ENCODE data around the gene ZNFX1.

Gene ZNFX1

DNA sequence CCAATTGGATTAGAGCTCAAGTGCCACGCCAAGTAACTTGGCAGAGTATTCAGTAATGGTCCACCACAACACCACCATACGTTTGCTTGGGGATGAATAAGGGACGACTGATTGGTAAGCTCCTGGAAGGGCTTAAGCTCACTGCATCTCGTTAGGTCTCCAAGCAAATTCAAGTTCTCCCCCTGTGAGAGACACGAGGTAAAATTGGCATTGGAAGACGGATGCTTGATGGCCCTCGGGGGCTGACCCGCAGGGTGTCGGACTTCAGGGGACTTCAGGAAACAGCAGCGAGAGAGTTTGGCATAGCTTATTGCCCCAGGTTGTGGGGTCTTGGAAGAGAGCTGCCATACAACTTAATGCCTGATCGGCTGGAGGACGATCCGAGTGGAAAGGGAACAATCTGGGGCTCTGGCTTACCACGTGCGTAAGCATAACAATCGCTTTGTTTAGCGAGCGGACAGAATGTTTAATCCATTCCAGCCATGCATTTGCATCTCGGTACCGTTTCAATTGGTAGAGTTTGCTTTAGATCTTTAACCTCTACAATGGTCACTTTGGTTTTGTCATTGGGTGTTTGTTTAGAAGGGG lies 4.8 kb upstream of the ZNFX1 start:
- Histone ChIP-seq H3K27me3 (ENCODE audit: insufficient read depth, low read length) (no peaks in the 10 kb centered on the region), H2AFZ (ENCODE audit: insufficient read depth, low read length, poor library complexity) (no peak overlapping the region), H2BK120ac (ENCODE audit: insufficient read depth, low read length, poor library complexity) (no peak overlapping the region), H3K9me3 (ENCODE audit: insufficient read depth, low read depth, low read length) (peaks cover 16% of the 10 kb centered on the region), H3K4me1 (ENCODE audit: control insufficient read depth in 1 of 2, insufficient read depth in 2 of 2, low read length in 2 of 2) (peaks cover 10 to 19% of the 10 kb centered on the region in 2 experiments), H3K79me1 (ENCODE audit: low read length) (peaks cover 10% of the 10 kb centered on the region), H2BK5ac (ENCODE audit: low read depth, low read length, poor library complexity) (no peak overlapping the region), H4K12ac (ENCODE audit: low read depth, low read length) (no peak overlapping the region), H2AK5ac (ENCODE audit: low read length) (no peak overlapping the region), H3K4me2 (ENCODE audit: low read length) (peak overlapping the region; percentile 23), H3K27ac (ENCODE audit: low read depth, low read length) (no peak overlapping the region), H4K91ac (ENCODE audit: low read depth, low read length) (no peak overlapping the region), H4K8ac (ENCODE audit: low read depth, low read length) (no peak overlapping the region), H3K18ac (ENCODE audit: low read length) (no peak overlapping the region), H3K79me2 (ENCODE audit: control insufficient read depth, insufficient read depth, low read length, poor library complexity) (peaks cover 24% of the 10 kb centered on the region), H3K23ac (ENCODE audit: low read length) (no peak overlapping the region), H3K4ac (ENCODE audit: low read depth, low read length) (peak overlapping the region; percentile 43), H3K14ac (ENCODE audit: low read length) (no peak overlapping the region), H3K9ac (ENCODE audit: low read length) (peak overlapping the region; percentile 30), H2BK12ac (ENCODE audit: low read length) (no peak overlapping the region), H3K36me3 (ENCODE audit: control insufficient read depth in 1 of 2, insufficient read depth in 2 of 2, low read length in 2 of 2) (peaks cover 34 to 74% of the 10 kb centered on the region in 2 experiments), H3K4me3 (ENCODE audit: low read depth, low read length) (no peak overlapping the region)
- no CpG with 5 or more reads among the region's 20 CpGs for WGBS (ENCODE audit: extremely low coverage, insufficient coverage, insufficient read length)
- DNase-seq, result peak in 1 of 2 donors; percentile 10

DNA sequence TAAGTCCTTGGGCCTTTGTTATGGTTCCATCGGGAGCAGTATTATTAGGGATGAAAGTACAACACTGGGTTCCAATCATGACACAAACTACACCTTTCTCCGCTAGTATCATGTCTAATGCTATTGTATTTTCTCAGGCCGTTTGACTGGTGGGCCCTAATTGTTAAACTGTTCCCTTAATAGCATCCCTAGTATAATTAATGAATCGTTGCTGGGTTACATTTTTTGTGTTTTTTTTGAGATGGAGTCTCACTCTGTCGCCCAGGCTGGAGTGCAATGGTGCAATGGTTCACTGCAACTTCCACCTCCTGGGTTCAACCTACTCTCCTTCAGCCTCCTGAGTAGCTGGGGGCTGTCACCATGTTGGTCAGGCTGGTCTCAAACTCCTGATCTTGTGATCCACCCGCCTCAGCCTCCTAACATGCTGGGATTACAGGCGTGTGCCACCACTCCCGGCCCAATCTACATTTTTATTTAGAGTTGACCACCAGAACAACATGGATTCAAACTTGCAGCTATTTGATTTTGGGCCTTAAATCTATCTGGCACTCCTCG lies 4.1 kb upstream of the ZNFX1 start:
- no CpG with 5 or more reads among the region's 9 CpGs for WGBS (ENCODE audit: extremely low coverage, insufficient coverage, insufficient read length)
- no peak overlapping the region for H2AK5ac ChIP-seq (ENCODE audit: low read length)

DNA sequence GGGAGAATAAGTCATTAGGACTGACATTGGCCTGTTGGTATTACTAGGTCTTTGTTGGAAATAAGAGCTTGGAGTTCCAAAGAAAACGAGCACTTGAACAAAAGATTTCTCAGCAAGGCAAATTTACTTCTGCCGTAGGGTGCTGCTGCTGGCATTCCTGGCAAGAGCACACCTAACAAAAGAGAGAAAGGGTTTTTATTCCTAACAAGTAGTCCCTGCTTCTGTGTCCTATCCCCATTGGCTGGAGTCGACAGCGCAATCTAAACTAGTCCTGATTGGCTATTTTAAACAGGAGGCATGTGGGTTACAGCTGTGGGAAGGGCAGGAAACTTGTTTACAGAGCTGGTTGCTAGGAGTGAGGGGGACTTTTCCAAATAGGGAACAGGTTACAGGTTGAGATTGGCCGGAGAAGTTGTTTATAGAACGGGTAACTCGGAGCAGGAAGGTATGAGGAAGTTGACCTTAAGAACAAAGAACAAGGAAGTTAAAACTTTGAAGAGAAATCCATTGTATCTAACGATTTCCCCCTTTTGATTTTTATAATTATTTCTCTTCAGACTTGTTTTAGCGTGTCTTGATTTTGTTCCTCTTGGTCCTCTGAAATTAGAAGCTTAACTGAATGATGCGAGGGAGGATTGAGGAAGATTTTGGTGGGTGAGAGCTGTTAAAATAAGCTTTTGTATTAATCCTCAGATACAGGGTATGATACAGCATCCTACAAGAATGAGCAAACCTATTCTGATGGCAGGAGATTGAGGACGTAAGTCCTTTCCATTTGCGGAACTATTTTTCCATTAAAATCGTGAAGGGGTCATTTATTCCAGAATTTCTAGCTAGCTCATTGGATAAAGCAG lies 3.4 kb upstream of the ZNFX1 start:
- Histone ChIP-seq H2BK5ac (ENCODE audit: low read depth, low read length, poor library complexity) (no peak overlapping the region), H3K27me3 (ENCODE audit: insufficient read depth, low read length) (no peaks in the 10 kb centered on the region), H3K14ac (ENCODE audit: low read length) (no peak overlapping the region), H3K27ac (ENCODE audit: low read depth, low read length) (no peak overlapping the region), H2AK5ac (ENCODE audit: low read length) (no peak overlapping the region), H2BK12ac (ENCODE audit: low read length) (no peak overlapping the region), H4K91ac (ENCODE audit: low read depth, low read length) (no peak overlapping the region), H3K9ac (ENCODE audit: low read length) (no peak overlapping the region), H4K8ac (ENCODE audit: low read depth, low read length) (no peak overlapping the region), H3K9me3 (ENCODE audit: insufficient read depth, low read depth, low read length) (peaks cover 11% of the 10 kb centered on the region), H3K36me3 (ENCODE audit: control insufficient read depth in 1 of 2, insufficient read depth in 2 of 2, low read length in 2 of 2) (peaks cover 27 to 62% of the 10 kb centered on the region in 2 experiments), H3K18ac (ENCODE audit: low read length) (no peak overlapping the region), H3K79me2 (ENCODE audit: control insufficient read depth, insufficient read depth, low read length, poor library complexity) (peaks cover 30% of the 10 kb centered on the region), H3K4ac (ENCODE audit: low read depth, low read length) (peak overlapping the region; percentile 82), H4K12ac (ENCODE audit: low read depth, low read length) (no peak overlapping the region), H2AFZ (ENCODE audit: insufficient read depth, low read length, poor library complexity) (no peak overlapping the region), H3K4me2 (ENCODE audit: low read length) (peak overlapping the region; percentile 72), H3K4me1 (ENCODE audit: control insufficient read depth in 1 of 2, insufficient read depth in 2 of 2, low read length in 2 of 2) (peaks cover 4 to 16% of the 10 kb centered on the region in 2 experiments), H3K4me3 (ENCODE audit: low read depth, low read length) (no peak overlapping the region), H3K23ac (ENCODE audit: low read length) (no peak overlapping the region), H3K79me1 (ENCODE audit: low read length) (peaks cover 15% of the 10 kb centered on the region), H2BK120ac (ENCODE audit: insufficient read depth, low read length, poor library complexity) (no peak overlapping the region)
- no CpG with 5 or more reads among the region's 13 CpGs for WGBS (ENCODE audit: extremely low coverage, insufficient coverage, insufficient read length)
- DNase-seq, result peak; percentile 52 to 59

More for the DNA sequence above, 4.1 kb upstream of the ZNFX1 start:
- Histone ChIP-seq H4K12ac (ENCODE audit: low read depth, low read length) (no peak overlapping the region), H3K4ac (ENCODE audit: low read depth, low read length) (peak overlapping the region; percentile 1), H2AFZ (ENCODE audit: insufficient read depth, low read length, poor library complexity) (no peak overlapping the region), H3K4me2 (ENCODE audit: low read length) (peak overlapping the region; percentile 49), H3K4me3 (ENCODE audit: low read depth, low read length) (no peak overlapping the region), H3K9ac (ENCODE audit: low read length) (no peak overlapping the region), H4K8ac (ENCODE audit: low read depth, low read length) (no peak overlapping the region), H3K9me3 (ENCODE audit: insufficient read depth, low read depth, low read length) (peaks cover 16% of the 10 kb centered on the region), H3K23ac (ENCODE audit: low read length) (no peak overlapping the region), H2BK5ac (ENCODE audit: low read depth, low read length, poor library complexity) (no peak overlapping the region), H3K79me2 (ENCODE audit: control insufficient read depth, insufficient read depth, low read length, poor library complexity) (peaks cover 29% of the 10 kb centered on the region), H3K27me3 (ENCODE audit: insufficient read depth, low read length) (no peaks in the 10 kb centered on the region), H3K18ac (ENCODE audit: low read length) (no peak overlapping the region), H3K79me1 (ENCODE audit: low read length) (peaks cover 15% of the 10 kb centered on the region), H3K36me3 (ENCODE audit: control insufficient read depth in 1 of 2, insufficient read depth in 2 of 2, low read length in 2 of 2) (peaks cover 32 to 69% of the 10 kb centered on the region in 2 experiments), H2BK120ac (ENCODE audit: insufficient read depth, low read length, poor library complexity) (no peak overlapping the region), H3K27ac (ENCODE audit: low read depth, low read length) (no peak overlapping the region), H3K4me1 (ENCODE audit: control insufficient read depth in 1 of 2, insufficient read depth in 2 of 2, low read length in 2 of 2) (peaks cover 7 to 20% of the 10 kb centered on the region in 2 experiments), H4K91ac (ENCODE audit: low read depth, low read length) (no peak overlapping the region), H2BK12ac (ENCODE audit: low read length) (no peak overlapping the region), H3K14ac (ENCODE audit: low read length) (no peak overlapping the region)
- no peak for DNase-seq

DNA sequence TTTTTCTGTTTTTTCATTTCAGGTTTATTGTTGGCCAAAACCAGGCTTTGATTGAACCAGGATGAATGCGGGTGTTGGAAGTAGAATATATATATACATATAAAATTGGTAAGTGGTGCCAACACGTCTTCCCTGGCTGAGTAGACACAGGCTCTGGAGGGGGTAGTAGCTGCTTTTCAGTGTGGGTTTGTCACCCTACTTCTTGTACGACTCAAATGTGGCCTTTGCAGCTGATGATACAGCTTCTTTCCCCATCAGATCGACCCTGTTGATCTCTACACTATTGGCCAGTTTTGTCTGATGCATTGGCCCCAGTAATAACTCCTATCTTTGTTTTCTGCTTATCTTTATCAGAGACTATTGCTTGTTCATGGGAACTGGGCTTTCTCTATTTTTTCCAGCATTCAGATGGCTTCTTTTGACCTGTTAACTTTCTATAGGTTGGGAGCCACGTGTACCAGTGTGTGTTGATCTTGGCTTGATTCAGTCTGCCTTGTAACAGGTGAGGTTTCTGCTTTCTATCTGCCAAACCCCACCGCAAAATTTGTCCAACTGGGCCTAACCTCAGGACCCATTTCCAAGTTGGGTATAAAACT lies 2.7 kb upstream of the ZNFX1 start:
- peaks cover 23 to 55% of the 10 kb centered on the region in 2 experiments for H3K36me3 ChIP-seq (ENCODE audit: control insufficient read depth in 1 of 2, insufficient read depth in 2 of 2, low read length in 2 of 2)
- no peak overlapping the region for H2BK5ac ChIP-seq (ENCODE audit: low read depth, low read length, poor library complexity)
- H3K79me1 ChIP-seq (ENCODE audit: low read length), result peaks cover 15% of the 10 kb centered on the region
- H3K27me3 ChIP-seq (ENCODE audit: insufficient read depth, low read length), result no peaks in the 10 kb centered on the region
- H3K4me2 ChIP-seq (ENCODE audit: low read length), result peak overlapping the region; percentile 72
- H3K9ac ChIP-seq (ENCODE audit: low read length), result peak overlapping the region; percentile 45
- H3K4me1 ChIP-seq (ENCODE audit: control insufficient read depth in 1 of 2, insufficient read depth in 2 of 2, low read length in 2 of 2), result peaks cover 2 to 16% of the 10 kb centered on the region in 2 experiments
- no peak overlapping the region for H2AFZ ChIP-seq (ENCODE audit: insufficient read depth, low read length, poor library complexity)
- no peak overlapping the region for H4K91ac ChIP-seq (ENCODE audit: low read depth, low read length)
- H2AK5ac ChIP-seq (ENCODE audit: low read length), result no peak overlapping the region
- H3K4ac ChIP-seq (ENCODE audit: low read depth, low read length), result peak overlapping the region; percentile 82
- H4K12ac ChIP-seq (ENCODE audit: low read depth, low read length), result no peak overlapping the region
- H3K4me3 ChIP-seq (ENCODE audit: low read depth, low read length), result peak overlapping the region; percentile 51
- no peak overlapping the region for H4K8ac ChIP-seq (ENCODE audit: low read depth, low read length)
- H2BK120ac ChIP-seq (ENCODE audit: insufficient read depth, low read length, poor library complexity), result no peak overlapping the region
- no peak overlapping the region for H2BK12ac ChIP-seq (ENCODE audit: low read length)
- peak in 1 of 2 donors; percentile 8 for DNase-seq
- H3K23ac ChIP-seq (ENCODE audit: low read length), result no peak overlapping the region
- H3K79me2 ChIP-seq (ENCODE audit: control insufficient read depth, insufficient read depth, low read length, poor library complexity), result peaks cover 30% of the 10 kb centered on the region
- H3K9me3 ChIP-seq (ENCODE audit: insufficient read depth, low read depth, low read length), result peaks cover 9% of the 10 kb centered on the region
- no peak overlapping the region for H3K14ac ChIP-seq (ENCODE audit: low read length)
- H3K18ac ChIP-seq (ENCODE audit: low read length), result no peak overlapping the region
- H3K27ac ChIP-seq (ENCODE audit: low read depth, low read length), result peak overlapping the region; percentile 50
- no CpG with 5 or more reads among the region's 6 CpGs for WGBS (ENCODE audit: extremely low coverage, insufficient coverage, insufficient read length)

All from trophoblast cell (in vitro differentiated cells and primary cell).